Psoas muscle (tissue), 8 donors: ENCODE measurements around the gene SCARB1. TPM values are rescaled to one million over a fixed set of nuclear protein-coding genes. Genes with fewer than 3 reads are reported as not detected.

Source experiments
- ATAC-seq, 4 donors: fragments of 200-7000 bp; cut with Tn5 transposase; one replicate each; pipeline ENCODE4 v1.9.1; 2020; ENCODE audit warnings: moderate library complexity in 3 of 4, mild to moderate bottlenecking in 2 of 4
- DNase-seq, 2 donors: peaks; one replicate each; pipeline ENCODE4 v3.0.0-alpha.2; 2020
- H3K27ac ChIP-seq: fragments of 200-600 bp; one replicate; pipeline ENCODE4 v1.8.0; 2022
- H3K27me3 ChIP-seq, 3 donors: fragments of 200-600 bp in 1 of 3; one replicate each; pipeline versions ENCODE4 v1.6.1 to v1.8.0; 2013 to 2022; ENCODE audit warnings: low read length in 2 of 3, mild to moderate bottlenecking in 2 of 3, moderate library complexity in 1 of 3; ENCODE audit not compliant: insufficient read depth in 3 of 3
- H3K36me3 ChIP-seq, 2 donors: fragments of 200-600 bp in 1 of 2; one replicate each; pipeline versions ENCODE4 v1.6.1 to v1.8.0; 2013 to 2022; ENCODE audit warnings: low read depth in 1 of 2, mild to moderate bottlenecking in 1 of 2, moderate library complexity in 1 of 2; ENCODE audit not compliant: insufficient read depth in 1 of 2
- H3K4me1 ChIP-seq: fragments of 200-600 bp; one replicate; pipeline ENCODE4 v1.8.0; 2022
- H3K4me3 ChIP-seq: fragments of 200-600 bp; one replicate; pipeline ENCODE4 v1.8.0; 2022; ENCODE audit warnings: mild to moderate bottlenecking
- H3K9me3 ChIP-seq: fragments of 200-600 bp; one replicate; pipeline ENCODE4 v1.8.0; 2022
- WGBS, 3 donors: extraction: QIAGEN DNeasy Blood & Tissue Kit; methylation state at CpG; one replicate each; pipeline versions ENCODE4 v1.1.6 to v1.1.7; 2013; 5-methylcytosine and 5-hydroxymethylcytosine counted together
- intact Hi-C, 2 donors: fragments of 100-400 bp; cut with DNase I; formaldehyde crosslinking; loops; one replicate each; pipeline versions ENCODE4 v1.11.0 to v1.14.2; 2022
- polyA plus RNA-seq, 3 donors: library from polyadenylated mRNA; stranded (reverse); fragments of 200-250 nt; gene quantifications; one replicate each; pipeline ENCODE4 v1.2.3, GENCODE V29; 2013
- total RNA-seq, 4 donors: library from RNA; stranded (reverse); fragmentation: NEBNext Ultra II Directional in 2 of 4; extraction: Animal tissue kit (Norgen Biotek cat#: 25700) in 2 of 4; gene quantifications; one replicate each; pipeline versions ENCODE4 v1.2.1 to v1.2.4, GENCODE V29; 2021 to 2023
- TF ChIP-seq, protein P1 (sequence below): fragments of 200-600 bp; IDR thresholded peaks from one replicate; pipeline ENCODE4 v1.8.0; 2022; ENCODE audit warnings: antibody characterized with exemption
- donor health status: healthy with polysubstance abuse.
- donor health status: DM: no; HTN: no; CAD: no; lungs with moderate emphysema.
- donor health status: Bipolar disorder and iron deficiency.
- donor health status: healthy.
- donor health status: DM: yes; HTN: yes; CAD: no.
- donor health status: DM: no; HTN: no; CAD: no.
- donor health status: DM: no; HTN: no; CAD: no.
- donor health status: DM: yes; HTN: yes; CAD: no.

Gene SCARB1
- total and polyA plus RNA-seq, 7 donors, result 5.7 to 19.6 (median 9.1) TPM

DNA sequence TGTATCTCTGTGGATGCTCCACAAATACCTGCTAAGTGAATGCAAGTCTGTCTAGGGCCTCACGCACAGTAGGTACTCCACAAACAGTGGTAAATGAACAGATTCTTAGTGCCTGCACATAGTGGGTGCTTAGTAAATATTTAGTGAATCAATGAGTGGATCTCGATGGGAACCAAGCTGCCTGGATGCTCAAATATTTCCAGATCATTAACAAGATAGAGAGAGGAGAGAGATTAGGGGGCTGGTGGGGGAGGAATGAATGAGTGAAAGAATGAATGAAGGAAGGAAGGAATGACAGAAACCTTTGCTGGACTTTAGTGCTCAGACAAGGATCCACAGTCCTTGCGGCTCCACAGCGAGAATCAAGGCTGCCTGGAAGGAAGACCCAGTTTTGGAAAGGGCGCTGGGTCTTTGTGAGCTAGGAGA, 118.2 kb downstream of the SCARB1 start:
- no peaks in the 10 kb centered on the region for H3K27me3 ChIP-seq
- WGBS, 3 donors, result 22 to 29% (median 27%) methylated on average over 5 of the region's 5 CpGs
- no peaks in the 10 kb centered on the region for H3K9me3 ChIP-seq
- peaks cover 30% of the 10 kb centered on the region for H3K4me1 ChIP-seq
- TF ChIP-seq, protein P1, sequence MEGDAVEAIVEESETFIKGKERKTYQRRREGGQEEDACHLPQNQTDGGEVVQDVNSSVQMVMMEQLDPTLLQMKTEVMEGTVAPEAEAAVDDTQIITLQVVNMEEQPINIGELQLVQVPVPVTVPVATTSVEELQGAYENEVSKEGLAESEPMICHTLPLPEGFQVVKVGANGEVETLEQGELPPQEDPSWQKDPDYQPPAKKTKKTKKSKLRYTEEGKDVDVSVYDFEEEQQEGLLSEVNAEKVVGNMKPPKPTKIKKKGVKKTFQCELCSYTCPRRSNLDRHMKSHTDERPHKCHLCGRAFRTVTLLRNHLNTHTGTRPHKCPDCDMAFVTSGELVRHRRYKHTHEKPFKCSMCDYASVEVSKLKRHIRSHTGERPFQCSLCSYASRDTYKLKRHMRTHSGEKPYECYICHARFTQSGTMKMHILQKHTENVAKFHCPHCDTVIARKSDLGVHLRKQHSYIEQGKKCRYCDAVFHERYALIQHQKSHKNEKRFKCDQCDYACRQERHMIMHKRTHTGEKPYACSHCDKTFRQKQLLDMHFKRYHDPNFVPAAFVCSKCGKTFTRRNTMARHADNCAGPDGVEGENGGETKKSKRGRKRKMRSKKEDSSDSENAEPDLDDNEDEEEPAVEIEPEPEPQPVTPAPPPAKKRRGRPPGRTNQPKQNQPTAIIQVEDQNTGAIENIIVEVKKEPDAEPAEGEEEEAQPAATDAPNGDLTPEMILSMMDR, result no peak
- peak overlapping the region; percentile 21 for H3K4me3 ChIP-seq
- DNase-seq (no peak), ATAC-seq (no peak)
- H3K36me3 ChIP-seq, result no peaks in the 10 kb centered on the region
- intact Hi-C loops, result loop anchor here in 1 of 2 donors (5.0 kb wide), 1 partner anchor 63 kb away; no protein-coding TSS in a partner anchor
- H3K27ac ChIP-seq, result peak overlapping the region; percentile 85

DNA sequence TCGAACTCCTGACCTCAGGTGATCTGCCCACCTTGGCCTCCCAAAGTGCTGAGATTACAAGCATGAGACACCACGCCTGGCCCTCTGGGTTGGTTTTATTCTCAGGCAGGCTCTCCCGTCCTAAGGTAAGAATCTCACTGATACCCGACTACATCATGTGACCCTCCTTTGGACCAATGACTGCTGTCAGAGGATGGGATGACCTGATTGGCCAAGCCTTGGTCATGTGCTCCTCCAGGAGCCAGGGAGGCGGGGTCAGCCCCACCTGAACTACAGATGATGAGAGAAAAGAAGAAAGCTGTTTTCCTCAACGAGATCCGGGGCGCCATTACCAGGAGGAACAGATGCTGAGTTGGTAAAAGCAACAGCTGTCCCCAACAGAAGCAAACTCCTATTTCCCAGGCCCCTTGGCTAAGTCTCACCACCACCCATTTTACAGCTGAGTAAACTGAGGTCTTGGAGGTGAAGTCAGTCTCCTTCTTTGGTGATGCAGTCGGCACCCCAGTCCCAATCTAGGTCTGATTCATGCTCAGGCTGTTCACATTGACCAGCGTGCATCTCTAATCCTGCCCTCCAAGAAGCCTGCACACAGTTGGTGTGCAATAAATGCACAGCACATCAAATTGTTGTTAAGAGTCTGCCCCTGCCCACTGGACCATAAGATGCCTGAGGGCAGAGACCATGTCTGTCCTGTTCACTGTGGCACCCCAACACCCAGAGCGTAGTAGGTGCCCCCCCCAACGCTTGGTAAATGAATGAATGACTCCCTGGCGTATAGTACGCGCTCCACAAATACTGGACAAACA, 118.8 kb downstream of the SCARB1 start:
- Histone ChIP-seq H3K27ac (peak overlapping the region; percentile 85), H3K27me3 (no peaks in the 10 kb centered on the region), H3K9me3 (no peaks in the 10 kb centered on the region), H3K4me1 (peaks cover 32% of the 10 kb centered on the region), H3K4me3 (no peak overlapping the region), H3K36me3 (no peaks in the 10 kb centered on the region)
- 82 to 90% (median 87%) methylated on average over 15 of the region's 15 CpGs for WGBS, 3 donors
- TF ChIP-seq, protein P1, result no peak
- peak in 1 of 2 donors; percentile 67 for DNase-seq
- intact Hi-C loops, result loop anchor here in 1 of 2 donors (5.0 kb wide), 1 partner anchor 63 kb away; no protein-coding TSS in a partner anchor
- peak in 3 of 4 donors; percentile 27 to 50 (median 44) for ATAC-seq

DNA sequence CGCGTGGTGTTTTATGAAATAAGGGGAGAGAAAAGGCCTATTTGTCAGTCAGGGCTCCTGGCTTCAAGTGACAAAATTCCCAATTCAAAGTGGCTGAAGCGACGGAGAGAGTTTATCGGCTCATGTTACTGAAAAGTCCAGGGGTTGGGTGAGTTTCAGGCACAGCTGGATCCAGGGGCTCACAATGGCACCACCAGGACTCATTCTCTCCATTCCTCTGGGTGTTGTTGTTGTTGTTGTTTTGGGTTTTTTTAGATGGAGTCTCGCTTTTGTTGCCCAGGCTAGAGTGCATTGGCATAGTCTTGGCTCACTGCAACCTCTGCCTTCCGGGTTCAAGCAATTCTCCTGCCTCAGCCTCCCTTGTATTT, 119.4 kb downstream of the SCARB1 start:
- Histone ChIP-seq H3K4me1 (peaks cover 32% of the 10 kb centered on the region), H3K27ac (peak overlapping the region; percentile 85), H3K9me3 (no peaks in the 10 kb centered on the region), H3K4me3 (no peak overlapping the region), H3K36me3 (no peaks in the 10 kb centered on the region), H3K27me3 (no peaks in the 10 kb centered on the region)
- WGBS, 3 donors, result 75 to 90% (median 78%) methylated on average over 7 of the region's 7 CpGs
- intact Hi-C loops, result no loop called here
- no peak for DNase-seq
- no peak for ATAC-seq
- TF ChIP-seq, protein P1, result no peak

DNA sequence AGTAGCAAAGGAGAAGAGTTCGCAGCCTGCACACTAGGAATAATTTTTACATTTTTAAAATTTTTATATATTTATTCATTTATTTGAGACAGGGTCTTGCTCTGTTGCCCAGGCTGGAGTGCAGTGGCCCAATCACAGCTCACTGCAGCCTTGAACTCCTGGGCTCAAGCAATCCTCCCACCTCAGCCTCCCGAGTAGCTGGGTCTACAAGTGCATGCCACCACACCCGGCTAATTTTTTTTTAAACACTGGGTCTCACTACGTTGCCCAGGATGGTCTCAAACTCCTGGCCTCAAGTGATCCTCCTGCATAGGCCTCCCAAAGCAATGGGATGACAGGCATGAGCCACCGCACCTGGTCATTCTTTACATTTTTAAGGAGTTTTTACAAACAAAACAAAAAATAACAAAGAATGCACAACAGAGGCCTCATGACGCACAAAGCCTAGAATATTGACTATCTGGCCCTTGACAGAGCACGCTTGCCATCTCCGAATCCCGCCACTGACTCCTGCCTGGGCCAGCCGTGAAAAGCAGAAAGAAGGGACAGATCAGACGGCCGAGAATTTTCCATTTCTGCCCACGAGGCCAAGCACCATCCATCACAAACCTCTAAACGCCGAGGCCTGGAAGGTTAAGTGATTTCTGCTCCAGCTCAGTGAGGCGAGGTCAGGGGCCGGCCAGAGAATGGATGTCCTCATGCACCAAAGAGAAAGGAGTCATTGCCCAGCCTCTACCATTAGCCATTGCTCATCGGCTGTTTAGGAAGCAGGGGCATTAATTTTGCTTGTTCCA, 120.0 kb downstream of the SCARB1 start:
- Histone ChIP-seq H3K36me3 (no peaks in the 10 kb centered on the region), H3K4me1 (peaks cover 32% of the 10 kb centered on the region), H3K27me3 (no peaks in the 10 kb centered on the region), H3K9me3 (no peaks in the 10 kb centered on the region), H3K27ac (peak overlapping the region; percentile 85), H3K4me3 (no peak overlapping the region)
- ATAC-seq (no peak), DNase-seq (no peak)
- intact Hi-C loops, result no loop called here
- 79 to 84% (median 79%) methylated on average over 18 of the region's 18 CpGs for WGBS, 3 donors
- TF ChIP-seq, protein P1, result no peak
